DND-41 (cell line): ENCODE measurements around the gene CYTH3.

ENCODE experiments used
- CTCF ChIP-seq: IDR thresholded peaks from 2 replicates; pipeline ENCODE4 v1.5.1; 2012; ENCODE audit warnings: borderline replicate concordance, low read length, moderate library complexity, mild to moderate bottlenecking; ENCODE audit not compliant: poor library complexity, severe bottlenecking; ENCODE audit errors: extremely low read depth
- EZH2 ChIP-seq: IDR thresholded peaks from 3 replicates; pipeline ENCODE4 v1.6.1; 2012; ENCODE audit warnings: borderline replicate concordance, low read depth, mild to moderate bottlenecking, moderate library complexity, low read length, inconsistent platforms; ENCODE audit not compliant: severe bottlenecking

GRCh38 chr7:6167004-6167551 lies 105.3 kb downstream of the CYTH3 start:
- no peak for TF ChIP-seq CTCF
- no peak for TF ChIP-seq EZH2
